Esophagus squamous epithelium (tissue), 4 donors: ENCODE results near the gene AGRP.

Experiments used
- CTCF ChIP-seq, 6 experiments: fragments of 450-650 bp in 4 of 6; fragments of 200-600 bp in 2 of 6; sonication (generic) in 2 of 6; IDR thresholded peaks; one replicate each; pipeline ENCODE4 v1.5.1; 2016 to 2019; ENCODE audit warnings: antibody characterized with exemption in 6 of 6, mild to moderate bottlenecking in 4 of 6, moderate library complexity in 4 of 6
- POLR2A ChIP-seq, 4 donors: fragments of 450-650 bp; IDR thresholded peaks; one replicate each; pipeline ENCODE4 v1.6.1; 2017; ENCODE audit warnings: antibody characterized with exemption in 4 of 4, mild to moderate bottlenecking in 4 of 4, moderate library complexity in 3 of 4

DNA sequence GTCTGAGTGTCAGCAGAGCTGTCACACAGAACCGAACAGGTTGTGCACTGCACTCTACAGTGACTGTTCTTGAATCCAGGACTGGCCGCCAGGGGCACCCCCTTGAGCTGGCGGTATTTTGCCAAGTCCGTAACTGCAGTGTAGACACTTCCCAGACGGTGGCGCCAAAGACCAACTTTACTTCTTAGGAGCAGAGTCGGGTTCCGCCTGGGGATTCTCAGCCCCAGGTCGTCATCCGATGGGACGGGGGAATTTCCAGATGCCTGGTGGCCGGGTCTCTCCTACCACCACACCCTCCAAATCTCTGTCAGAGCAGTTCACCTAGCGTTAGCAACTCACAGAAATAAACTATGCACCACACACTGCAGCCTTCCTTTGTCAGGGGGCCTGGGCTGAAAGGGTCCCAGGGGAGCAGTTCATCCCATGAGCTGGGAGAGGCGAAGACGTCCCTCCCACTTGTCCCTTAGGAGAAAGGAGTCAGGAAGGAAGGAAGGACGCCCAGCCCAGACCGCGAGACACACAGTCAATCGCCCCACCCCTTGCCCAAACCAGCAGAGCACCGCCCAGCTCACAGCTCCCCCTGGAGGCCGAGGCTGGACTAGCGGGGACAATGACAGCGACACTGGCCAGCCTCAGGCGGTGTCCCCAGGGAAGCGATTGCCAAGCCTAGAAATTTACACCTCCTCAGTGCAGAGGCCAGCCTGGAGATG lies 37.9 kb upstream of the AGRP start:
- TF ChIP-seq CTCF (IDR thresholded peaks at IDR 0.05) (peak; percentile 49 to 98 (median 93)), POLR2A (IDR thresholded peaks at IDR 0.05) (peak in 1 of 4 donors; percentile 46)
